Esophagus mucosa (tissue), 1 donor: Measurements from ENCODE around the gene KCNH1. TPM values are rescaled to one million over a fixed set of nuclear protein-coding genes. Genes with fewer than 3 reads are reported as not detected.

Experiments used
- ATAC-seq: fragments of 200-7000 bp; cut with Tn5 transposase; one replicate; pipeline ENCODE4 v1.9.1; 2020
- total RNA-seq: library from RNA; stranded (reverse); gene quantifications from one replicate; pipeline ENCODE4 v1.2.4, GENCODE V29; 2023
- donor health status: DM: yes; HTN: yes; CAD: no.

KCNH1 gene
- total RNA-seq, 1 donor from 2014 or later = 1.2 TPM

DNA sequence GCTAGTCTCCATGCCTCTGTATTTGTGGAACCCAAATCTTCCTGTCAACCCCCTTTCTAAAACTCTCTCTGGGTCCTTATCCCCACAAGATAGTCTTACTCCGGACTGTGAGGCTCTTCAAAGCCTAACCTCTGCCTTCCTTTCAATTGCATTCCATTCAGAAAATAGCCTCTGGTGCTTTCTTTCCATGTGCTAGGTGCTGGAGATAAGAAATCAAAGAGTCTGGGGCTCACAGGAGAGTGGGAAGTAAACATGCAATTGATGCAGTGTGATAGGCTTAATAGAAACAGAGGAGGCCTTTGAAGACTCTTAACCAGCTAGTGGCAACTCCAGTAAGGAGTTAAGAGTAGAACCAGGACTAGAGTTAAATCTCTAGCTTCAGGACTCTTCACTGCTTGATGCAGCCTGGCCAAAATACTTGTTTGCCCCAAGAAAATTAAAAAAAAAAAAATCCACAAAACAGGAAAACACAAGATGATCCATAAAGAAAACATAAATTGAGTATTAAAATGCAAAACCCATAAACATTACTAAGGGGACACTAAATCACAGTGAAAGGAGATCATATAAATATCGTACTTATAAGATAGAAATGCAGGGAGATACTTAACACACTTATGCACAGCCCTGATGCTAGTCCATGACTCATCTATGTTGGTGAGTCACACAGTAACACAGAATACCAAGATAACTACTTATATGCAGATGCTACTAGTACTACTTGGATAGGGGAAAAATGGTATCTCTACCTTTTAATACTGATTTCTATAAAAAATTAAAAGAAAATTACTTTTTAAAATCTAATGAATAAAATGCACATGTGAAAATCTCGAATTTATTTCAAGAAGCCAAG, 341.5 kb downstream of the KCNH1 start:
- ATAC-seq = peak; percentile 88

DNA sequence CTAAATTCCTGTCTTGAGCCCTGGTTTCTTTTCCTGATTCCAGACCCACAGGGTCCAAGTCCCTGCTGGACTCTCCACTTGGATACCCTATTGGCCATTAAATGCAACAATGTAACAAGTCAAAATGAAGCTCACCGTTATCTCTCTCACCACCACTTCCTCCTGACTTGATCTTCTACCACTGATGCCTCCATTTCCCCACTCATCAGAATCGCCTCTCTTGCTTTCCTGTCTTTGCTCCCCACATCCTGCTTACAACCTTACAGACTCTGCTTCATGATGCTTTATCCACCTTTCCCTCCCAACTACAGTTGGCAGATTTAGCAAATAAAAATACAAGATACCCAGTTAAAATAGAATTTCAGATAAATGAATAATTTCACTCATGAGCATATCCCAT, 343.8 kb downstream of the KCNH1 start:
- ATAC-seq = no peak

DNA sequence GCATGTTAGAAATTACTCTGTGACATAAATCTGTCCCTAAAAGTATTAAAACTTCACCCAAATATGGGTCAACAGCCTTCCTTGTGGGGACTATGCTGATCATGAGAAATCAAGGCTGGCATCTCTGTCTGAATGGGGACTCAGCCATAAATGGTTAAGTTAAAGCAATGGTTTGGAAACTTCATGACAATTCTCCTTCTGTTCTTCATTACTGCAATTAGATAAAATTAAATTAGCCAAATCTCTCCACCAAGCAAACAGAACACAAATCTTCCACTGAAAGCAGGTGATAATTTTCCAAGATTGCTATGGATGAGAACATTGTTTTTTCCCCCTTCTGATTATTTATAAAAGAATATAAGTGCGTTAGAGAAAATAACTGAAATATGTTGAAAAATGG, 346.1 kb downstream of the KCNH1 start:
- no peak for ATAC-seq

DNA sequence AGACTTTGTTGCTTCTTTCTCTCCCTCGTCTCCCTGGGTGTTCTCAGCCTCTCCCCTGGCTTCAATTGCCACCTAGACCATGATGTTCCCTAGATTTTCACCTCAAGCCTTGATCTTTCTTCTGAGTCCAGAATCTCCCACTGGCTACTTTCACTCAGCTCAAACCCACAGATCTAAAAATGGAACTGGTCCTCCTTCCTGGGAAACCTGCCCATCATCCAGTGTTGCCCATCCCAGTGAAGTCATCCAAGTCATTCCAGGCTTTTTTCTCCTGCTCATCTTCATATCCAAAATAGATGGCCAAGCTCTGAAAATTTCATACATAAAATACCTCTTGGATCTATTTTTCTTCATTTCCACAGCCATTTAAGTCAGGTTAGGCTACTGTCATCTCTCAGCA, 347.4 kb downstream of the KCNH1 start:
- no peak for ATAC-seq

DNA sequence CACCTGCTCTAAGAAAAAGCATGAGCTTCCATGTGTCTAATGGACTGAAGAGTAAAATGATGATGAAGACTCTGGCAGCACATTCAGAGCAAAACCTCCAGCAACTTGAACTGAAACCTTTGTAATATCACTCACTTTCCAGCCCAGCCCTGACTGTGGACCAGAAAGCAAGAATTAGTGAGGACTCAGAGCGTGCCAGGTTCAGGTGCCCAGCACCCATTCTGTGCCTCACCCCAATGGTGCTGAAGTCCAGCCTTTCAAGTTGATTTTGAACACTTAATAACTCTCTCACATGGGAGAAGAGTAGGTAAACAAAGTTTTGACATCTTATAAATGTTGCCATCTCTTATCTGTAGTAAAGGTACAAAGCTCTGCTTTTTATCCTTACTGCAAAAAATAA, 350.0 kb downstream of the KCNH1 start:
- no peak for ATAC-seq

DNA sequence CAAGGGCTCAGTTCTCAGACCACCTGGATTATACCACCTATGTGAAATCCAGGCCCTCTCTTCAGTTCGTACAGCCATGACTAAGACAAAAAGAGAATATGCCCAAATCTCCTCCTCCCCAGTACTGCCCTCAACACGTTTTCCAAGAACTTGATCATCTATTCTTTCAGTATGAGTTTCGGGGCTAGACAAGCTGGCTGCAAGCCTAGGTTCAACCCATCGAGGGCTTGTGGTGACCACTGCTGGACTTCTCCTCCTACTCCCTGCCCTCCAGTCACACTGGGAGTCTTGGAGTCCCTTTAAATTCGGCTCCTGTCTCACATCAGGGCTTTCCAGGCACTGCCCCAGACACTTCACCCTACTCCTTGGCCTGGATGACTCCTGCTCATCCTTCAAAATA, 352.3 kb downstream of the KCNH1 start:
- ATAC-seq = no peak

DNA sequence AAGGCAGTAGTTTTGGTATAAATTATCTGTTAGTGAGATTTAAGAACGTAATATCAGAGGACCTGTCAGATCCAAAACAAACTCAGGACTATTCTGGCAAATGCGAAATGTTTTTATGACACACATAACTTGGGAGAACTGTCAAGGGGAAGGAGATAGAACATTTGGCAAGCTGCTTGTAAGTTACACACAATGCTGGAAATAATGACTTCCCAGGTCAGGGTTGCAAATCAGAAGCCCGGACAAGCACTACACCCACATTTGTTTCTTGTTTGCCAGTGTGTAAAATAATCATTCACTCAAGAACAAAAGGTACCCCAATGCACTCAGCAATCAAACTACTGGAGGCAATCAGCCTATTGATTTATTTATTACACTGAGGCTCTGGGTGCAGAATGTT, 354.7 kb downstream of the KCNH1 start:
- ATAC-seq = no peak

DNA sequence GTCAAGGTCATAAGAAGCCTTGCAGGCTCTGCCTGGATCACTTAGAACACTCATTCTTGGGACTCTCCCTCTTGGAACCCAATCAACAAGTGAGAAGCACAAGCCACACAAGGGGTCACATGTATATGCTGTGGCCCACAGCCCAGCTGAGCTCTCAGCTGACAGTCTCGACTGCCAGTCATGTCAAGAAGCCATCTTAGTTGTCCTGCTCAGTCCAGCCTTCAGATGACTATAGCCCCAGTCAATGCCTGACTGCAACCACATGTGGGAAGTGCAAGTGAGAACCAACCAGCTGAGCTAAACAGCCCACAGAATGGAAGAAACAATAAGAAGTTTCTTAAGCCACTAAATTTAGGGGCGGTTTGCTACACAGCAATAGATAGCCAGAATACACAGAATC, 356.0 kb downstream of the KCNH1 start:
- no peak for ATAC-seq

DNA sequence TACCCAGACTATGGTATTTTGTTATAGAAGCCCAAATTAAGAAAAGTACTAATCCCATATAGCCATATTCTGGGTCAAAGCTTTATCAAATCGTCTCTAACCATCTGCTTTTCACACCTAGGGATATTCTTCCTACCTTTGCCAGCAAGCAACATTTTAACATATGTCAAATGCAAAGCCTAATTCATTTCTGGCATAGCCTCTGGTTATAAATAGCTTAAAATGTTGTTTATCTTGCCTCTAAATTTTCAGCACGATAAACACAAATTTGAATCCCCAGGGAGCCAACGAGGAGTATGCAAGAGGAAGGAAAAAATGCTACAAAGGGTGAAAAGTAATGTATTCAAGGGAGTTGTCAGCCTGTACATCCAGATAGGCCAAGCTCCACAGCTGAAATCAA, 357.2 kb downstream of the KCNH1 start:
- no peak for ATAC-seq

DNA sequence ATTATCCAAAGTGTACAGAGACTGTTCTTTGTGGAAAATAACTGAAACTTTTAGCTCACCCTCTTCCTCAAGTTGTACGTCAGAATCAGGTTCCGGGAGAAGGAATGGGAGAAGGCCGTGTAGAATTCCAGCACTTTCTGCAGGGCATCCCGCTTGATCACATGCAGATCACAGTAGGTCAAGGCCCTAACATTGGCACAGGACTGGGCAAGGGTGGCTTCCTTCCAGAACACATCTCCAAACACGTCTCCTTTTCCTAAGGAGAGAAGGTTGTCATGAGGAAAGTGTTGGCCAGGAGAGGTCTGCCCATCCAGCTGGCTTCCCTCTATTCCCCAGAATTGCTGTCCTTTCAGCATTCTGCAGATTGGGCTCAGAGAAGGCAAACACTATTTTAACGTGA, 358.7 kb downstream of the KCNH1 start:
- no peak for ATAC-seq

DNA sequence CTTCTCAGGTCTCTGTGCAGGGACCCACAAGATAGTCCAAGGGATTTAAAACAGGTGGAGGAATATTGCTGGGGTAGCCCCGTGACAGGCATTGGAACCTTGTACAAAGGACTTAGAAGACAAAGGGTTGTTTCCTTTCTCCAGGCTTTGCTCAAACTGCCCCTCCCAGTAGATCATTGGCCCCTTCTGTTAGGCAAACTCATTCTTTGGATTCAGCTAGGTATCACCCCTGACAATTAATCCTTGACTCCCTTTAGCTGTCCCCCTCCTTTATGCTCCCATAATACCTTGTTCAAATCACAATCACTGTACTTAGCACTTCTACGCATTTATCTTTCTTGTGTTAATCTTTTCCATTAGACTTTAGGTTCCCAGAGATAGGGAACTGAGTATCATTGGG, 360.5 kb downstream of the KCNH1 start:
- no peak for ATAC-seq

DNA sequence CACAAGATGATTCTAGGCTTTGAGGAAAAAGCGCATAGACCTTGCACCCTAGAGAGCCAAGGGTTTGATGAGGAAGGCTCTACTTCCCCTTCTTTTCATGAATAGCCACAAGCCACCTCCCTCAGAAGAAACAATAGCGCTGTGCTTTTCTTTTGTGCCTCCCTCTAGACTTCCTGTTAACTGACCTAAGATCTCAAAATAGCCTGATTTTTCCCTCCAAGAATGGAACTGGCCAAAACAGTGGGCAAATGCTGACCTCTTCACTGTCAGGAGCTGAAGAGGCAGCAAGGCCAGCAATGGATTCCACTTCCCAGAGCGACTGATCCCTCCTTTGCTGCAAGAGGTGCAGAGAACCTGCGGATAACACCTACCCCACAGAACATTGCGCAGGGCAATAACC, 362.8 kb downstream of the KCNH1 start:
- no peak for ATAC-seq

DNA sequence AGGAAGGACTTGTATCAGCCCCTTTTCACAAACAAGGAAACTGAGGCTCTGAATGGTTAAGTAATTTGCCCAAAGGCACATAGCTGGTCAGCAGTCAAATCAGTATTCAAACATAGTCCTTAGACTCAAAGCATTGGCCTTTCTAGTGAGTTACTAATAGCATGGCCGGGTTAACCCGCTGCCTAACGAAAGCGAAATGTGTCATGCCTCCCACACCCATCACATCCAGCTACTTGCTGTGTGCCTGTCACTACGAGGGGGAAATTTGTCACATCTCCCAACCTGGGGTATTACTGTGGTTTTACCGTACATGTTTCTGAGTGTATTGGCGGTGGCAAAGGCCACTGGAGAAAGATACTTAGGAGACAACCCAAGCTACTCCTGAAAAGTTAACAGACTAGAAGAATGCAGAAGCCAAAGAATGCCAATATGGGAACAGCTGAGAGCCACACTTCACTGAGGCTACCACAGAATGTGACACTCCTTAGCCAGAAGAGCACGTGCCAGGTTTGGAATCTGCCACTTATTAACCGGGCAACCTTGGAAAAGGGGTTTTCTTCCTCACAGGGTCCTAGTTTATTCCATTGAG, 363.5 kb downstream of the KCNH1 start:
- no peak for ATAC-seq

DNA sequence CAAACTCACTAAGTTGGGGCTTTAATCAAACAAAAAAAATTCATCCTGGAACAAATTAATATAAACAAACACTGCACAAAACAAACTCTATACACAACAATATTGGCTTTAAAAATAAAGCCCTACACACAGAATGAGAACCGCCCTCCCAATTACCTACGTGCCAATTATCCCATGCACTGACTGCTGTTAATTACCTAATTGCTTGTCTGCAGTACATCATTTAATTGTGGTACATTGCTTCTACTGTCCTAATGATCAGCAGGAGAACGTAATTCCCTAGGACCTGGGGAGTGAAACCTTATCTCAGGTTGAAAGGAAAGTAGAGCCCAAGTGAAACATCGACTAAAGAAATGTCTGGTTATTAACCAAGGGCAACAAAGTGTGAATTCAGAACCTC, 364.5 kb downstream of the KCNH1 start:
- no peak for ATAC-seq

DNA sequence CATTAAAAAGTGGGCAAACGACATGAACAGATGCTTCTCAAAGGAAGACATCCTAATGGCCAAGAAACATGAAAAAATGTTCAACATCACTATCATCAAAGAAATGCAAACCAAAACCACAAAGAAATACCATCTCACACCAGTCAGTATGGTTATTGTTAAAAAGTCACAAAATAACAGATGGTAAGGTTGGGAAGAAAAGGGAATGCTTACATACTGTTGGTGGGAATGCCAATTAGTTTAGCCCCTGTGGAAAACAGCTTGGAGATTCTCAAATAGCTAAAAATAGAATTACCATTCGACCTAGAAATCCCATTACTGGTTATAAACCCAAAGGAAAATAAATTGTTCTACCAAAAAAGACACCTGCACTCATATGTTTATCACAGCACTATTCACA, 369.4 kb downstream of the KCNH1 start:
- ATAC-seq = no peak

DNA sequence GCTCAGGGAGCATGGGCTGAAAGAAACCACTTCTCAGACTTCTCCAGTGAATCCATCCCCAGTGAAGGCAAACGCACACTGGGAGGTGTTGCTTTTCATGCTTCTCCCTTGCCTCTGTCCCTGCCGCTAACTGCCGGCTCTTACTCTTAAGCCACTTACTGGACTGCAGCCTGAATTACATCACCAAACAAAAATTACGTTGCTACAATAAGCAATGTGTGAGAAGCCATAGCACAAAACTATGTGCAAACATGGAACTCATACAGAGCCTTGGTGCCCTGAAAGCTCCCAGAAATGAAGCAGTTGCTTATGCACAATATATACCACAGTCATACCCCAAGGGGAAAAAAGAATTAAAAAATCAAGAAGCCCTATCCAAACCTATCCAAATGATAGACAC, 375.2 kb downstream of the KCNH1 start:
- no peak for ATAC-seq

DNA sequence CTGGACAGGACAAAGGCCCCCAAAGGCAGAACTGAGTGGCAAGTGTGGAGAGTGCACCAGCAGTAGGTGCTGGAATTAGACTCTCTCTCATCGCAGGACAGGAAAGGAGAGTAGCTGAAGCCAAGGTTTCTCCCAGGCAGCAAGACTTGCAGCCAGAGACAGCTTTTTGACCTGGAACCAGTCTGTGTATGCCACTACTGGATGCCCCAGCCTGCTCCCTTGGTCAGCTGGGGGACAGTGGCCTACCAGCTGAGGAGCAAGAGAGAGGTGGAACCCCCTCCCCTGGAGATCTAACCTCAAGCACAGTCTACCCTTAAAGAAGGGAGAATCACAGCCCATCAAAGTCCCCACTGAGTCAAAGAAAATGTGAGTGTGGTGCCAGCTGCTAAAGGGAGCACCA, 375.7 kb downstream of the KCNH1 start:
- no peak for ATAC-seq

DNA sequence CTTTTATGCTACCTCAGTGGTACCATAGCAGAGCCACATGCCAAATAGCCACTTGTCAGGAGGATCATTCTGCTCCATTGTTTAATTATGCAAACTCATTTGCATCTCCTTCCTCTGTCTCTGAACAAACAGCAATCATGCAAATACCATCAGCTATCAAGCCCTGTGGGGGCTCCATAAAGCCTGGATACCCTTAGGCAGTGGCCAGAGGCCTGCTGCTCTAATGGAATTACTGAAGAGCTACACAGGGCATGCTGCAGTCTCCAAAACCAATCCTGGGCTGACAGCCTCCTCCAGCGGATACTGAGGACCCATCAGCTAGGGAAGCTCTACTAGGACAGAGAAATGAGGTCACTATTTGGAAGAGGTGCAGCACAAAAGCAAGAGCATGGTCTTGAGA, 376.3 kb downstream of the KCNH1 start:
- no peak for ATAC-seq

DNA sequence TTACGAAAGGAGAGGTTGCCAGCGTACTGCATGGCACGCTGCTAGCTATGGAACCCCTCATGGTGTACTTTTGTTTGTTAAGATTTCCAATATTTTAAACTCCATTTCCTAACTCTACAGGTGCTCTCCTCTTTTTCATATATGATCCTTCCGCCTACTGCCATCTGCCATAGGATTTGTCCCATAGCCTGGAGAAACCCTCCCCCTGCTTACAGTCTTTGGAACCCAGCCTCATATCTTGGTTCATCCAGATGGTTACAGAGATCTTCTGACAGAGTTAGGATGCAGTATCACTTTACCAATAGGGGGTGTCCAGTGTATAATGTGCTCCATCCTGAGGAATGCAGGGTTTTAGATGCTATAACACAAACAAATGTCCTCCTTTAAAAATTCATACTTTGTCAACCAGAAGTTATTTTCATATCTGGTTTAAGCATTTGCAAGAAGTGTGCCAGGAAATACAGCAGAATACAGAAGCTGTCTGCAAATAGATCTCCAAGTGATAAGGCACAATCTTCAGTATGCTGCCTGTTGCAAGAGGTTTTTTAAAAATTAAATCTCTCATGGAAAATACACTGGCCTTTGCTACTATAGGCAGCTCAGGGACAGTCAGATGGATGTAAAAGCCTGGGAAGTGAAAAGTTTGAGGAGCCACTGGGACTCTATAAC, 377.8 kb downstream of the KCNH1 start:
- no peak for ATAC-seq

DNA sequence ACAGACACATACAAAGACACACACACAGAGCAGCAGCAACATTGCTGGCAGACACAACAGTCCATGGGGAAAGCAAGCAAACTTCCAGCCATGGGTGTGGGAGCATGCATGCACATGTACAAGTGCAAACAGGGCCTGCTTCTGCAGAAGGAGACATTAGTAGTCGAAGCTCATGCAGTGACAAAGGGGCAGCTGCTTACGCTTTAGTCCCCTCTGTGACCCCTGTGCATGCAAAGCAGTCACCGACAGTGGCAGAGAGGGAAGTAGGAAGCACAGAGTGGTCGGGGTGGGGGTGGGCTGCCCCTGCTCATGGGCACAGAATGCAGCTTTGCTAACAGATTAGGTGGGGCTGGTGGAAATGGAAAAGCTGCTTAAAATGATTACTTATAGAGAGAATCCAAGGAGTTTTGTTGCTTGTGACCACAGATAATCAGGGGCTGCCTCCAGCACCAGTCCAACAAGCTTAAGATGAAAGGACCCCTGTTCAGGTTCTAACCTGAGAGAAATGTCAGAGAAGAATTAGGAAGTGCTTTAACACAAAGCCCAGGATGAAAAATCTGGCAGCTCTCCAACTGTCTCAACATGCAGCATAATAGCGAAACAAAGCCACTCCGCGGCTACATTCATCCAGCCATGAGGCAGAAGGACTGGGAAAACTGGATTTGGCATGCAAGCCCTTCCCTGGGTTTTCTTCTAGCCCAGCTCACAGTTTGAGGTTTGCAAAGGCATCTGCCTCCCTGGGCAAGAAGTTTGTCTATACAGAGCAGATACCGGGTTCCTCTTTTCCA, 378.9 kb downstream of the KCNH1 start:
- ATAC-seq = peak; percentile 94

DNA sequence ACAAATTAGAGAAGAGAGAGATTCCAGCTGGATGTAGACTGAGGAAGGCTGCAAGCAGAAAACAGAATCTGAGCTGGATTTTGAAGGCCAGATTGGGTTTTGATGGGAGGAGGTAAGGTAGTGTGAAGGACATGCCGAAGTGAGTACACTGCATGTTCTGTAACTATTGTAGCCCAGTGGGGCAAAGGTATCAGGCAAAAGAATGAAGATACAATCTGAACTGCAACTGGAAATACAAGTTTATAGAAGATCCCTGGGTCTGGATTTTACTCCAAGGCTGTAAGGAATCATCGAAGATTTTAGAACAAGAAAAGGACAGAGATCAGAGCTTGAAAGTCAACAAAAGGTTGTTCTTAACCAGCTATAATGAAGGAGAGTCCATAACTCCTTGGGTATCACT, 382.0 kb downstream of the KCNH1 start:
- ATAC-seq = no peak

DNA sequence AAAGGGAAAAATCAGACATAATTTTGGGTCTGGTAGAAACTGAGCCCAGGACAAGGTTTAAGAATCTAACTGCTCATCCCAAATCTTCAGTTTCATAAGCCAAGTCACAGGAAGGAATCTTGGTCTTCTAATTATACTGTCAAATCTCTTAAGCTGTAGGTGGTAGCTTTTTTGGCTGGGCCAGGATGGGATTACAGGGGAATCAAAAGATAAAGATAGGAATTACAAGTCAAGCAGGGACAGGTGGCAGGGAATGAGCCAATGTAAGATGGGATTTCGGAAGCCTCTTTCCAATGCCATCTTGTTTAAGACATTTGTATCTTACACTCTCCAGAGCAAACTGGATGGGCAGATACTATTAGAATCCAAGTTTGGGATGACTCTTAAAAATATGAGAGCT, 383.5 kb downstream of the KCNH1 start:
- ATAC-seq = no peak

DNA sequence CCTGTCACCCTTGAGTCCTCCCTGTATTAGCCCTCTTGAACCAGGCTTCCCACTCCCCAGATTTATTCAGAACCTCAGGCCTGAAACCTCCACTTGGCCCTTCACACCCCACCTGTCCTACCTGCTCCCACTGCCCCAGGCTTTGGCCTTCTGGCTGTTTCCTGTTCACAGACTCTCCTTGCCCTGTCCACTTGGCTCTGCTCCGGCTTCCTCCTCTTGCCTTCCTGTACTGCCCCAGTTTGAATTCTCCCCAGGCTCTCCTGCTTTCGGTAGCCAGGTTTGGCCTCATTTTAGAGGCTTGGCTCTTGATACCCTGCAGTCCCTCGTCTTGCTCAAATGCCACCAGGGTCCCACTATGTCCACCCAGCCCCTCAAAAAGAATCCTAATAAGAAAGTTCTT, 385.2 kb downstream of the KCNH1 start:
- no peak for ATAC-seq
